ENCODE measurements around the gene C10orf62.

The C10orf62 gene

GRCh38 chr10:97571622-97572021 is 17.9 kb upstream of the C10orf62 start:
- H3K27ac ChIP-seq (replicated peaks; ENCODE audit: low read length): no peak overlapping the region
- DNase-seq (ENCODE audit: low spot score): no peak

GRCh38 chr10:97572214-97572989 is 17.1 kb upstream of the C10orf62 start, which contains the start of gene ANKRD2:
Gene ANKRD2, plus strand, starts transcription at chr10:97572779. Its CDS starts 10 bp downstream, at chr10:97572789.
- H3K27me3 ChIP-seq (ENCODE audit: control insufficient read depth in 3 of 3, insufficient read depth in 3 of 3, low read depth in 1 of 3, low read length in 3 of 3): no peaks in the 10 kb centered on the region
- H3K9ac ChIP-seq (ENCODE audit: low read depth, low read length, poor library complexity): peak within 1 kb of the TSS; percentile 74
- DNase-seq (ENCODE audit: low spot score): peak; percentile 45
- H3K4ac ChIP-seq (ENCODE audit: low read length): no peak within 1 kb of the TSS
- no peak within 1 kb of the TSS for H2AFZ ChIP-seq (ENCODE audit: low read length)
- no peak within 1 kb of the TSS for H3K4me3 ChIP-seq (ENCODE audit: low read length in 2 of 2)
- H3K27ac ChIP-seq (replicated peaks; ENCODE audit: low read length): no peak within 1 kb of the TSS
- H3K79me1 ChIP-seq (ENCODE audit: low read depth, low read length): no peaks in the 10 kb centered on the region
- no peak within 1 kb of the TSS for H4K8ac ChIP-seq (ENCODE audit: low read depth, low read length)
- H3K23ac ChIP-seq (ENCODE audit: low read depth, low read length, poor library complexity): no peak within 1 kb of the TSS
- no peak within 1 kb of the TSS for H2AK5ac ChIP-seq (ENCODE audit: low read depth, low read length)
- peak within 1 kb of the TSS; percentile 78 for H2BK15ac ChIP-seq (ENCODE audit: low read length)
- no peak within 1 kb of the TSS for H2BK12ac ChIP-seq (ENCODE audit: low read length)
- no peak within 1 kb of the TSS for H2BK5ac ChIP-seq (ENCODE audit: low read length)
- no peak within 1 kb of the TSS for H2BK120ac ChIP-seq (ENCODE audit: low read depth, low read length)
- no peak within 1 kb of the TSS for H3K14ac ChIP-seq (ENCODE audit: low read length)
- peak within 1 kb of the TSS; percentile 50 for H3K18ac ChIP-seq (ENCODE audit: low read length)
- peaks cover 0 to 2% of the 10 kb centered on the region in 2 donors for H3K36me3 ChIP-seq (replicated peaks in 1 of 2; ENCODE audit: control insufficient read depth in 2 of 2, insufficient read depth in 2 of 2, low read length in 2 of 2)
- H3K4me2 ChIP-seq (ENCODE audit: insufficient read depth, low read length, poor library complexity, severe bottlenecking): no peak within 1 kb of the TSS
- peaks cover 0 to 3% of the 10 kb centered on the region in 2 donors for H3K4me1 ChIP-seq (ENCODE audit: control insufficient read depth in 2 of 2, insufficient read depth in 1 of 2, low read depth in 1 of 2, low read length in 2 of 2)
- WGBS, 2 donors (ENCODE audit: extremely low coverage in 2 of 2, insufficient read length in 2 of 2, insufficient replicate concordance in 1 of 2): no CpG with 5 or more reads among the region's 16 CpGs
- no peak within 1 kb of the TSS for H4K91ac ChIP-seq (ENCODE audit: low read depth, low read length, poor library complexity)
- H3K9me3 ChIP-seq (replicated peaks in 1 of 2; ENCODE audit: control insufficient read depth in 2 of 2, insufficient read depth in 1 of 2, low read depth in 1 of 2, low read length in 2 of 2): no peaks in the 10 kb centered on the region

More at GRCh38 chr10:97571622-97572021, 17.9 kb upstream of the C10orf62 start:
- Histone ChIP-seq H2AFZ (ENCODE audit: low read length) (no peak overlapping the region), H3K79me1 (ENCODE audit: low read depth, low read length) (no peaks in the 10 kb centered on the region), H3K14ac (ENCODE audit: low read length) (no peak overlapping the region), H2BK120ac (ENCODE audit: low read depth, low read length) (no peak overlapping the region), H3K18ac (ENCODE audit: low read length) (no peak overlapping the region), H3K36me3 (replicated peaks in 1 of 2; ENCODE audit: control insufficient read depth in 2 of 2, insufficient read depth in 2 of 2, low read length in 2 of 2) (peaks cover 0 to 2% of the 10 kb centered on the region in 2 donors), H2BK5ac (ENCODE audit: low read length) (no peak overlapping the region), H3K9ac (ENCODE audit: low read depth, low read length, poor library complexity) (no peak overlapping the region), H4K8ac (ENCODE audit: low read depth, low read length) (no peak overlapping the region), H3K4me1 (ENCODE audit: control insufficient read depth in 2 of 2, insufficient read depth in 1 of 2, low read depth in 1 of 2, low read length in 2 of 2) (peaks cover 0 to 3% of the 10 kb centered on the region in 2 donors), H3K4me2 (ENCODE audit: insufficient read depth, low read length, poor library complexity, severe bottlenecking) (no peak overlapping the region), H2BK15ac (ENCODE audit: low read length) (no peak overlapping the region), H2AK5ac (ENCODE audit: low read depth, low read length) (no peak overlapping the region), H3K23ac (ENCODE audit: low read depth, low read length, poor library complexity) (no peak overlapping the region), H3K4me3 (ENCODE audit: low read length in 2 of 2) (no peak overlapping the region), H3K4ac (ENCODE audit: low read length) (no peak overlapping the region), H3K27me3 (ENCODE audit: control insufficient read depth in 3 of 3, insufficient read depth in 3 of 3, low read depth in 1 of 3, low read length in 3 of 3) (no peaks in the 10 kb centered on the region), H3K9me3 (replicated peaks in 1 of 2; ENCODE audit: control insufficient read depth in 2 of 2, insufficient read depth in 1 of 2, low read depth in 1 of 2, low read length in 2 of 2) (no peaks in the 10 kb centered on the region), H4K91ac (ENCODE audit: low read depth, low read length, poor library complexity) (no peak overlapping the region), H2BK12ac (ENCODE audit: low read length) (no peak overlapping the region)
- no CpG with 5 or more reads among the region's 3 CpGs for WGBS, 2 donors (ENCODE audit: extremely low coverage in 2 of 2, insufficient read length in 2 of 2, insufficient replicate concordance in 1 of 2)

DNA sequence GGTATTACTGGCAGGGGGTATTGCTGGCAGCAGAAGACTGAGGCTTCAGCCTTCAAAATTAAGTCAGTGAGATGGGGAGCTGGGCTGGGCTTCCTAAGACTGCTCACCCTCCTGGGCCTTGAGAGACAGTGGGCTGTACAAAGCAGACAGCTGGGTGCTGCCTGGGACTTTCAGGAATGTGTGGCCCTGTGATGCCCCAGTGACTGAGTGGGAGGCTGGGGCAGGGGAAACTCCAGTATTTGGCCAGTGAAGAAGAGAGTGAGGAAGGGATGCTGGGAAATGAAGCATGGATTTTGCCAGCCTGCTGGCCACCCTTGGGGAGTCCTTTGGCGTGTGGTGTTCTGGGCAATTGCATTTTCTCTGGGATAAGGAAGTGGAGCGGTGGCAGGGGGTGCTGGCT is 16.5 kb upstream of the C10orf62 start:
- Histone ChIP-seq H3K4me3 (ENCODE audit: low read length in 2 of 2) (no peak overlapping the region), H2BK5ac (ENCODE audit: low read length) (no peak overlapping the region), H2AFZ (ENCODE audit: low read length) (no peak overlapping the region), H3K9ac (ENCODE audit: low read depth, low read length, poor library complexity) (no peak overlapping the region), H3K79me1 (ENCODE audit: low read depth, low read length) (no peaks in the 10 kb centered on the region), H3K18ac (ENCODE audit: low read length) (no peak overlapping the region), H3K9me3 (replicated peaks in 1 of 2; ENCODE audit: control insufficient read depth in 2 of 2, insufficient read depth in 1 of 2, low read depth in 1 of 2, low read length in 2 of 2) (no peaks in the 10 kb centered on the region), H2BK120ac (ENCODE audit: low read depth, low read length) (no peak overlapping the region), H2BK15ac (ENCODE audit: low read length) (no peak overlapping the region), H3K4me2 (ENCODE audit: insufficient read depth, low read length, poor library complexity, severe bottlenecking) (no peak overlapping the region), H2AK5ac (ENCODE audit: low read depth, low read length) (no peak overlapping the region), H4K91ac (ENCODE audit: low read depth, low read length, poor library complexity) (no peak overlapping the region), H3K4ac (ENCODE audit: low read length) (no peak overlapping the region), H3K27me3 (ENCODE audit: control insufficient read depth in 3 of 3, insufficient read depth in 3 of 3, low read depth in 1 of 3, low read length in 3 of 3) (no peaks in the 10 kb centered on the region), H3K4me1 (ENCODE audit: control insufficient read depth in 2 of 2, insufficient read depth in 1 of 2, low read depth in 1 of 2, low read length in 2 of 2) (peaks cover 0 to 3% of the 10 kb centered on the region in 2 donors), H3K23ac (ENCODE audit: low read depth, low read length, poor library complexity) (no peak overlapping the region), H3K14ac (ENCODE audit: low read length) (no peak overlapping the region), H3K36me3 (replicated peaks in 1 of 2; ENCODE audit: control insufficient read depth in 2 of 2, insufficient read depth in 2 of 2, low read length in 2 of 2) (peaks cover 0 to 2% of the 10 kb centered on the region in 2 donors), H4K8ac (ENCODE audit: low read depth, low read length) (no peak overlapping the region), H2BK12ac (ENCODE audit: low read length) (no peak overlapping the region), H3K27ac (replicated peaks; ENCODE audit: low read length) (no peak overlapping the region)
- no CpG with 5 or more reads among the region's 2 CpGs for WGBS, 2 donors (ENCODE audit: extremely low coverage in 2 of 2, insufficient read length in 2 of 2, insufficient replicate concordance in 1 of 2)
- DNase-seq (ENCODE audit: low spot score): no peak

DNA sequence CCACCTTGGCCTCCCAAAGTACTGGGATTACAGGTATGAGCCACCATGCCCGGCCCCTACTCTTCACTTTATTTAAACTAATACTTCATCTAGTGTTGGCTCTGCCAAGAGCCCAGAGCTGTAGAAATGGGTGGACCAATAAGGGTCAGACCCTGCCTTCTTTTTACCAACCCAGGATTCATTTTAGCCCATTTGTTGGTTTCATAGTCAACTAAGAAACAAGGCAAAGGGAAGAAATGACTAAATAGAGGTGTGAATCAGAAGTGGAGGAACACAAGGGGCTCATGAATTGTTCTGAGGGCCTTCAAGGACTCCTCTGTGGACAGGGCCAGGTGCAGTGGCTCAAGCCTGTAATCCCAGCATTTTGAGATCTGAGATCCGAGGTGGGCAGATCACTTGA is 15.8 kb upstream of the C10orf62 start:
- H3K18ac ChIP-seq (ENCODE audit: low read length): no peak overlapping the region
- H3K4ac ChIP-seq (ENCODE audit: low read length): no peak overlapping the region
- no peak overlapping the region for H2BK12ac ChIP-seq (ENCODE audit: low read length)
- H2AK5ac ChIP-seq (ENCODE audit: low read depth, low read length): no peak overlapping the region
- H3K9me3 ChIP-seq (replicated peaks in 1 of 2; ENCODE audit: control insufficient read depth in 2 of 2, insufficient read depth in 1 of 2, low read depth in 1 of 2, low read length in 2 of 2): no peaks in the 10 kb centered on the region
- no peak overlapping the region for H3K9ac ChIP-seq (ENCODE audit: low read depth, low read length, poor library complexity)
- H3K36me3 ChIP-seq (replicated peaks in 1 of 2; ENCODE audit: control insufficient read depth in 2 of 2, insufficient read depth in 2 of 2, low read length in 2 of 2): peaks cover 0 to 2% of the 10 kb centered on the region in 2 donors
- H2BK15ac ChIP-seq (ENCODE audit: low read length): no peak overlapping the region
- H2AFZ ChIP-seq (ENCODE audit: low read length): no peak overlapping the region
- no peak overlapping the region for H3K27ac ChIP-seq (replicated peaks; ENCODE audit: low read length)
- no peak overlapping the region for H3K4me3 ChIP-seq (ENCODE audit: low read length in 2 of 2)
- no peak overlapping the region for H2BK120ac ChIP-seq (ENCODE audit: low read depth, low read length)
- WGBS, 2 donors (ENCODE audit: extremely low coverage in 2 of 2, insufficient read length in 2 of 2, insufficient replicate concordance in 1 of 2): no CpG with 5 or more reads among the region's 2 CpGs
- no peaks in the 10 kb centered on the region for H3K79me1 ChIP-seq (ENCODE audit: low read depth, low read length)
- H3K23ac ChIP-seq (ENCODE audit: low read depth, low read length, poor library complexity): no peak overlapping the region
- H2BK5ac ChIP-seq (ENCODE audit: low read length): no peak overlapping the region
- H3K4me2 ChIP-seq (ENCODE audit: insufficient read depth, low read length, poor library complexity, severe bottlenecking): no peak overlapping the region
- H3K4me1 ChIP-seq (ENCODE audit: control insufficient read depth in 2 of 2, insufficient read depth in 1 of 2, low read depth in 1 of 2, low read length in 2 of 2): peaks cover 0 to 3% of the 10 kb centered on the region in 2 donors
- no peak overlapping the region for H3K14ac ChIP-seq (ENCODE audit: low read length)
- H4K91ac ChIP-seq (ENCODE audit: low read depth, low read length, poor library complexity): no peak overlapping the region
- H4K8ac ChIP-seq (ENCODE audit: low read depth, low read length): no peak overlapping the region
- DNase-seq (ENCODE audit: low spot score): no peak
- H3K27me3 ChIP-seq (ENCODE audit: control insufficient read depth in 3 of 3, insufficient read depth in 3 of 3, low read depth in 1 of 3, low read length in 3 of 3): no peaks in the 10 kb centered on the region
